ENCODE results near the gene LPCAT2.
"Not testable (repeated sequence)": the region's sequence is repeated elsewhere in the genome, so short reads cannot be mapped to it uniquely, and the experiment has no call there.

Gene LPCAT2

GRCh38 chr16:55615670-55616069 is 106.8 kb downstream of the LPCAT2 start:
- H3K36me3 ChIP-seq (ENCODE audit: control insufficient read depth, insufficient read depth, low read length); H3K4me1 ChIP-seq (ENCODE audit: control insufficient read depth, insufficient read depth, low read length, poor library complexity, severe bottlenecking); DNase-seq; H3K9me3 ChIP-seq (ENCODE audit: control insufficient read depth, low read length); H3K4me3 ChIP-seq (ENCODE audit: insufficient read depth, low read depth, low read length, poor library complexity, severe bottlenecking); H3K27me3 ChIP-seq (replicated peaks; ENCODE audit: control insufficient read depth, insufficient read depth, low read length, poor library complexity, severe bottlenecking); H3K27ac ChIP-seq (ENCODE audit: insufficient read depth, low read length, poor library complexity, severe bottlenecking): not testable (repeated sequence)

GRCh38 chr16:55621771-55622170 is 112.9 kb downstream of the LPCAT2 start:
- Histone ChIP-seq H3K27me3 (replicated peaks; ENCODE audit: control insufficient read depth, insufficient read depth, low read length, poor library complexity, severe bottlenecking) (no peaks in the 10 kb centered on the region), H3K9me3 (ENCODE audit: control insufficient read depth, low read length) (no peaks in the 10 kb centered on the region), H3K4me3 (ENCODE audit: insufficient read depth, low read depth, low read length, poor library complexity, severe bottlenecking) (no peak overlapping the region), H3K27ac (ENCODE audit: insufficient read depth, low read length, poor library complexity, severe bottlenecking) (no peak overlapping the region), H3K36me3 (ENCODE audit: control insufficient read depth, insufficient read depth, low read length) (no peaks in the 10 kb centered on the region), H3K4me1 (ENCODE audit: control insufficient read depth, insufficient read depth, low read length, poor library complexity, severe bottlenecking) (no peaks in the 10 kb centered on the region)
- DNase-seq: no peak

DNA sequence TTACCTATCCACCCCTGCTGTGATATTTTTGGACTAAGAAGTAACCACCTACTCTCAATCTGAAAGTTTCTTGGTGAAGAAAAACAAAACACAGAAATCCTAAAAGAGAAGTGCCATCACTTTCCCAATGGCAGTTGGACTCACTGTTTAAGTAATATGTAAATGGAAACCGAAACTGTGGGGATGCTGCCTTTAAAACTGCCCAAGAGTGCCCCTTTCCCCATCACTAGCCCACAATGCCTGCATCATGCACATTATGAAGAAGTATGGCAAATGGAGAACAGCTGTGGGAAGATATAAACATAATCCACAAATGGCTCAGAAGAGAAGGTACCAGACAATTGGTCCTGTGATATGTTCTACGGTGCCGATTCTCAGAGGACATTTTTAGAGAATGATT is 113.4 kb downstream of the LPCAT2 start:
- Histone ChIP-seq H3K27me3 (replicated peaks; ENCODE audit: control insufficient read depth, insufficient read depth, low read length, poor library complexity, severe bottlenecking) (no peaks in the 10 kb centered on the region), H3K9me3 (ENCODE audit: control insufficient read depth, low read length) (no peaks in the 10 kb centered on the region)

DNA sequence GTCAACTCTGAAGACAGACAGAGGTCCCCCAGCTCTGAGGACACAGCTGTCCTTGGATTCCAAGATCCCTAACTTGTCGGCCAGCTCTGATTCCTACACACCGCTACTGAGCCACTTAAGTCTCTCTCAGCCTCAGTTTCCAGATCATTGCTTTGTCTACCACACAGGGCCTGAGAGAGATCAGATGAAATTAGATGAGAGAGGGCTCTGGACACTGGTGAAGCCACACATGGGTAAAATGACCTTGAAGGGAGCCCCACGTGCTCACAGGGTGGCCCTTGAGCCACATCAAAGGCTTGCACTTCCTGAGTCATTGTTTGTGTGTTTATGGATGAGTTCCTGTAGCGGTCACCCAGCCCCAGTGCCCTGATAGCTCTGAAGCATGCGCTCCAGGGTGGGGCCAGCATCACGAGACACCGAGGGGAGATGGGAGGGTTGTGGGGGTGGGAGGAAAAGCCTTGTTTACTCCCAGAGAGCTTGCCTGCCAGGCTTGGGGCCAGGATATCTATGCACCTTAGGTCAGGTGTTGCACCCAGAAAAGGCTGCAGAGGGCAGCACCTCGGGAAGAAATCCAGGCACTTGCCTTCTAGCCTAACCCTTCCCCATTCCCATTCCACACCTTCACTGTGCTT is 114.2 kb downstream of the LPCAT2 start:
- H3K4me3 ChIP-seq (ENCODE audit: insufficient read depth, low read depth, low read length, poor library complexity, severe bottlenecking): no peak overlapping the region

More for the DNA sequence above, 113.4 kb downstream of the LPCAT2 start:
- no peak for DNase-seq
- H3K4me1 ChIP-seq (ENCODE audit: control insufficient read depth, insufficient read depth, low read length, poor library complexity, severe bottlenecking): no peaks in the 10 kb centered on the region
- H3K27ac ChIP-seq (ENCODE audit: insufficient read depth, low read length, poor library complexity, severe bottlenecking): no peak overlapping the region
- H3K36me3 ChIP-seq (ENCODE audit: control insufficient read depth, insufficient read depth, low read length): no peaks in the 10 kb centered on the region
- H3K4me3 ChIP-seq (ENCODE audit: insufficient read depth, low read depth, low read length, poor library complexity, severe bottlenecking): no peak overlapping the region

DNA sequence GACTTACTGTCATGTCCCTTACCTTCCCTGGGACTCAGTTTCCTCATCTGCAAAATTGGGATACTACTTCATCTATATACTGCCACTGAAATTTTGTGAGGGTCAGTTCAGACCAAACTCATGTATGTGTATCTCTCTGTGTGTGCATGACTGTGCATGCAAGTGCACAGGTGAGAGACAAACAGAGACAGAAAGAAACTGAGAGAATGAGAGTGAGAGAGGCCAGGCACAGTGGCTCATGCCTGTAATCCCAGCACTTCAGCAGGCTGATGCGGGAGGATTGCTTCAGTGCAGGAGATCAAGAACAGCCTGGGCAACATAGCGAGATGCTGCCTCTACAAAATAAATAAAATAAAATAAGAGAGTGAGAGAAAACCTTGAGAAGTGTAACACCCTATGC is 114.8 kb downstream of the LPCAT2 start:
- H3K27me3 ChIP-seq (replicated peaks; ENCODE audit: control insufficient read depth, insufficient read depth, low read length, poor library complexity, severe bottlenecking): no peaks in the 10 kb centered on the region
- H3K9me3 ChIP-seq (ENCODE audit: control insufficient read depth, low read length): no peaks in the 10 kb centered on the region
- H3K27ac ChIP-seq (ENCODE audit: insufficient read depth, low read length, poor library complexity, severe bottlenecking): no peak overlapping the region
- H3K4me1 ChIP-seq (ENCODE audit: control insufficient read depth, insufficient read depth, low read length, poor library complexity, severe bottlenecking): no peaks in the 10 kb centered on the region
- H3K36me3 ChIP-seq (ENCODE audit: control insufficient read depth, insufficient read depth, low read length): no peaks in the 10 kb centered on the region
- H3K4me3 ChIP-seq (ENCODE audit: insufficient read depth, low read depth, low read length, poor library complexity, severe bottlenecking): no peak overlapping the region
- DNase-seq: no peak

More for the DNA sequence above, 114.2 kb downstream of the LPCAT2 start:
- no peaks in the 10 kb centered on the region for H3K27me3 ChIP-seq (replicated peaks; ENCODE audit: control insufficient read depth, insufficient read depth, low read length, poor library complexity, severe bottlenecking)
- no peaks in the 10 kb centered on the region for H3K4me1 ChIP-seq (ENCODE audit: control insufficient read depth, insufficient read depth, low read length, poor library complexity, severe bottlenecking)
- H3K27ac ChIP-seq (ENCODE audit: insufficient read depth, low read length, poor library complexity, severe bottlenecking): no peak overlapping the region
- H3K9me3 ChIP-seq (ENCODE audit: control insufficient read depth, low read length): no peaks in the 10 kb centered on the region
- no peaks in the 10 kb centered on the region for H3K36me3 ChIP-seq (ENCODE audit: control insufficient read depth, insufficient read depth, low read length)
- no peak for DNase-seq

DNA sequence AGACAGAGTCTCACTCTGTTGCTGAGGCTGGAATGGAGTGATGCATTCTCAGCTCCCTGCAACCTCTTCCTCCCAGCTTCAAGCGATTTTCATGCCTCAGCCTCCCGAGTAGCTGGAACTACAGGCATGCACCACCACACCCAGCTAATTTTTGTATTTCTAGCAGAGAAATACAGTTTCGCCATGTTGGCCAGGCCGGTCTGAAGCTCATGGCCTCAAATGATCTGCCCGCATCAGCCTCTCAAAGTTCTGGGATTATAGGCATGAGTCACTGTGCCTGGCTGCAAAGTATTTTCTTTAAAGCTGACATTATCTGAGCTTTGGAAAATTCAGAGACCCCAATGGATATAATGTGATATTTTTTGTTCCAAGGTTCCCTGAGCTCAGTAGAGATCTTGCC is 115.8 kb downstream of the LPCAT2 start:
- Histone ChIP-seq H3K4me3 (ENCODE audit: insufficient read depth, low read depth, low read length, poor library complexity, severe bottlenecking) (no peak overlapping the region), H3K36me3 (ENCODE audit: control insufficient read depth, insufficient read depth, low read length) (no peaks in the 10 kb centered on the region), H3K9me3 (ENCODE audit: control insufficient read depth, low read length) (no peaks in the 10 kb centered on the region), H3K27ac (ENCODE audit: insufficient read depth, low read length, poor library complexity, severe bottlenecking) (no peak overlapping the region), H3K4me1 (ENCODE audit: control insufficient read depth, insufficient read depth, low read length, poor library complexity, severe bottlenecking) (no peaks in the 10 kb centered on the region), H3K27me3 (replicated peaks; ENCODE audit: control insufficient read depth, insufficient read depth, low read length, poor library complexity, severe bottlenecking) (no peaks in the 10 kb centered on the region)
- DNase-seq: no peak

DNA sequence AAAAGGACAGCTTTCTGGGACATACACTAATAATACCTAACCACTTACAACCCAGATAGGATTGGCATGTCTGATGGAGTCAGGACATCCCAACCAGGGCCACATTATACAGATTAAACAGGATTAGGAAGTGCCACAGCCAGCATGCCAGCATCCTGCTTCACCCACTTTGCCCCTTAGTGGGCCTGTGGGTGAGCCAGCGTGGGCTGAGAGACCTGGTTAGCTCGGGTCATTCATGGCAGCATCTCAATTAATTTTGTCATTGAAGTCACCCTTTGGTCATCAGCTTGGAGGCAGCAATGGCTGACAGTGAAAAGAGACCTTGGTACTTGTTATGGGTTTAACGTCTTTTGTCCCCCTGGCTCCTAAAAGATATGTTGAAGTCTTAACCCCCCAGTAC is 117.0 kb downstream of the LPCAT2 start:
- H3K4me1 ChIP-seq (ENCODE audit: control insufficient read depth, insufficient read depth, low read length, poor library complexity, severe bottlenecking): no peaks in the 10 kb centered on the region
- DNase-seq: no peak
- no peaks in the 10 kb centered on the region for H3K9me3 ChIP-seq (ENCODE audit: control insufficient read depth, low read length)
- H3K4me3 ChIP-seq (ENCODE audit: insufficient read depth, low read depth, low read length, poor library complexity, severe bottlenecking): no peak overlapping the region
- H3K27me3 ChIP-seq (replicated peaks; ENCODE audit: control insufficient read depth, insufficient read depth, low read length, poor library complexity, severe bottlenecking): no peaks in the 10 kb centered on the region
- no peaks in the 10 kb centered on the region for H3K36me3 ChIP-seq (ENCODE audit: control insufficient read depth, insufficient read depth, low read length)
- H3K27ac ChIP-seq (ENCODE audit: insufficient read depth, low read length, poor library complexity, severe bottlenecking): no peak overlapping the region

GRCh38 chr16:55628306-55628968 is 119.6 kb downstream of the LPCAT2 start:
- Histone ChIP-seq H3K9me3 (ENCODE audit: control insufficient read depth, low read length) (no peaks in the 10 kb centered on the region), H3K27ac (ENCODE audit: insufficient read depth, low read length, poor library complexity, severe bottlenecking) (no peak overlapping the region), H3K4me3 (ENCODE audit: insufficient read depth, low read depth, low read length, poor library complexity, severe bottlenecking) (no peak overlapping the region), H3K27me3 (replicated peaks; ENCODE audit: control insufficient read depth, insufficient read depth, low read length, poor library complexity, severe bottlenecking) (no peaks in the 10 kb centered on the region), H3K4me1 (ENCODE audit: control insufficient read depth, insufficient read depth, low read length, poor library complexity, severe bottlenecking) (no peaks in the 10 kb centered on the region), H3K36me3 (ENCODE audit: control insufficient read depth, insufficient read depth, low read length) (no peaks in the 10 kb centered on the region)
- no peak for DNase-seq

DNA sequence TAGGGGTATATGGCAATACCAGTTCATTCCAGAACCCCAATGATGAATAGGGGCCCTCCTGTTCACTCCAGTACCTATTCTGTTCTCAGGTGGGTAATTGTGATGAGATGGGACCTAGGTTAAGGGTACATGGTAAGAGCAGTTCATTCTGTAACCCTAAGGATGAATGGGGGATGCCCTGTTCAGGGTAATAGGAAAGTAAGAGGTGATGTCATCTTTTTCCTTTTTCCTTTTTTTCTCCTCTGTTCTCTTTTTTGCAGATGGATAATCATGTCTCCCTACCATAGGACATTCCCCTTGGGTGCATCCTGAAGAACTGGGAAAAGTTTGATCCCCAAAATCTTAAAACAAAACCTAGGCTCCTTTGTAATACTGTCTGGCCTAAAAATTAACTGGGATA is 121.9 kb downstream of the LPCAT2 start:
- H3K4me1 ChIP-seq (ENCODE audit: control insufficient read depth, insufficient read depth, low read length, poor library complexity, severe bottlenecking): no peaks in the 10 kb centered on the region
- H3K9me3 ChIP-seq (ENCODE audit: control insufficient read depth, low read length): no peaks in the 10 kb centered on the region
- no peak overlapping the region for H3K27ac ChIP-seq (ENCODE audit: insufficient read depth, low read length, poor library complexity, severe bottlenecking)
- H3K27me3 ChIP-seq (replicated peaks; ENCODE audit: control insufficient read depth, insufficient read depth, low read length, poor library complexity, severe bottlenecking): no peaks in the 10 kb centered on the region
- DNase-seq: no peak
- no peak overlapping the region for H3K4me3 ChIP-seq (ENCODE audit: insufficient read depth, low read depth, low read length, poor library complexity, severe bottlenecking)
- H3K36me3 ChIP-seq (ENCODE audit: control insufficient read depth, insufficient read depth, low read length): no peaks in the 10 kb centered on the region

GRCh38 chr16:55632259-55632658 is 123.4 kb downstream of the LPCAT2 start:
- Histone ChIP-seq H3K4me3 (ENCODE audit: insufficient read depth, low read depth, low read length, poor library complexity, severe bottlenecking) (no peak overlapping the region), H3K27ac (ENCODE audit: insufficient read depth, low read length, poor library complexity, severe bottlenecking) (no peak overlapping the region), H3K36me3 (ENCODE audit: control insufficient read depth, insufficient read depth, low read length) (no peaks in the 10 kb centered on the region), H3K4me1 (ENCODE audit: control insufficient read depth, insufficient read depth, low read length, poor library complexity, severe bottlenecking) (no peaks in the 10 kb centered on the region), H3K9me3 (ENCODE audit: control insufficient read depth, low read length) (no peaks in the 10 kb centered on the region), H3K27me3 (replicated peaks; ENCODE audit: control insufficient read depth, insufficient read depth, low read length, poor library complexity, severe bottlenecking) (no peaks in the 10 kb centered on the region)
- no peak for DNase-seq

Measured in effector memory CD4-positive, alpha-beta T cell (primary cell).